ENCODE data around the gene AP1B1. TPM values are rescaled to one million over a fixed set of nuclear protein-coding genes. Genes with fewer than 3 reads are reported as not detected.

The AP1B1 gene
- total and polyA plus RNA-seq, 2 donors (not counting 1 experiment from before 2014, with no cell fraction given) = 44.1 to 45.6 TPM

- Histone ChIP-seq H3K27ac (ENCODE audit: insufficient read depth, low read length) (no peak overlapping the region), H3K4me1 (ENCODE audit: control insufficient read depth, extremely low read depth, insufficient read depth, low read length) (peaks cover 8% of the 10 kb centered on the region), H4K20me1 (ENCODE audit: control insufficient read depth, extremely low read depth, insufficient read depth, low read length) (no peaks in the 10 kb centered on the region), H3K9me3 (ENCODE audit: control insufficient read depth, insufficient read depth, low read depth, low read length) (no peaks in the 10 kb centered on the region), H2AFZ (ENCODE audit: low read length) (no peak overlapping the region), H3K9ac (ENCODE audit: insufficient read depth, low read length) (no peak overlapping the region), H3K36me3 (ENCODE audit: control insufficient read depth, insufficient read depth, low read length) (peaks cover 12% of the 10 kb centered on the region), H3K4me3 (replicated peaks in 1 of 4; ENCODE audit: control extremely low read depth in 1 of 4, insufficient read depth in 1 of 4, low read depth in 3 of 4, low read length in 4 of 4) (no peak overlapping the region), H3K4me2 (ENCODE audit: extremely low read depth, insufficient read depth, low read length) (no peak overlapping the region), H3K27me3 (ENCODE audit: control insufficient read depth, insufficient read depth, low read length) (no peaks in the 10 kb centered on the region), H3K79me2 (ENCODE audit: control insufficient read depth, insufficient read depth, low read length) (no peaks in the 10 kb centered on the region)
- DNase-seq (ENCODE audit: low read depth in 2 of 2) = no peak
- TF ChIP-seq, protein P1, sequence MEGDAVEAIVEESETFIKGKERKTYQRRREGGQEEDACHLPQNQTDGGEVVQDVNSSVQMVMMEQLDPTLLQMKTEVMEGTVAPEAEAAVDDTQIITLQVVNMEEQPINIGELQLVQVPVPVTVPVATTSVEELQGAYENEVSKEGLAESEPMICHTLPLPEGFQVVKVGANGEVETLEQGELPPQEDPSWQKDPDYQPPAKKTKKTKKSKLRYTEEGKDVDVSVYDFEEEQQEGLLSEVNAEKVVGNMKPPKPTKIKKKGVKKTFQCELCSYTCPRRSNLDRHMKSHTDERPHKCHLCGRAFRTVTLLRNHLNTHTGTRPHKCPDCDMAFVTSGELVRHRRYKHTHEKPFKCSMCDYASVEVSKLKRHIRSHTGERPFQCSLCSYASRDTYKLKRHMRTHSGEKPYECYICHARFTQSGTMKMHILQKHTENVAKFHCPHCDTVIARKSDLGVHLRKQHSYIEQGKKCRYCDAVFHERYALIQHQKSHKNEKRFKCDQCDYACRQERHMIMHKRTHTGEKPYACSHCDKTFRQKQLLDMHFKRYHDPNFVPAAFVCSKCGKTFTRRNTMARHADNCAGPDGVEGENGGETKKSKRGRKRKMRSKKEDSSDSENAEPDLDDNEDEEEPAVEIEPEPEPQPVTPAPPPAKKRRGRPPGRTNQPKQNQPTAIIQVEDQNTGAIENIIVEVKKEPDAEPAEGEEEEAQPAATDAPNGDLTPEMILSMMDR (conservative IDR thresholded peaks at IDR 0.05 in 1 of 2, IDR thresholded peaks at IDR 0.05 in 1 of 2; ENCODE audit: low read depth in 1 of 2, low read length in 2 of 2) = no peak
- no peak for TF ChIP-seq EZH2 (IDR thresholded peaks at IDR 0.05; ENCODE audit: low read length, missing control alignments)
Observed at GRCh38 chr22:29330291-29330690, 58.1 kb downstream of the AP1B1 start.

DNA sequence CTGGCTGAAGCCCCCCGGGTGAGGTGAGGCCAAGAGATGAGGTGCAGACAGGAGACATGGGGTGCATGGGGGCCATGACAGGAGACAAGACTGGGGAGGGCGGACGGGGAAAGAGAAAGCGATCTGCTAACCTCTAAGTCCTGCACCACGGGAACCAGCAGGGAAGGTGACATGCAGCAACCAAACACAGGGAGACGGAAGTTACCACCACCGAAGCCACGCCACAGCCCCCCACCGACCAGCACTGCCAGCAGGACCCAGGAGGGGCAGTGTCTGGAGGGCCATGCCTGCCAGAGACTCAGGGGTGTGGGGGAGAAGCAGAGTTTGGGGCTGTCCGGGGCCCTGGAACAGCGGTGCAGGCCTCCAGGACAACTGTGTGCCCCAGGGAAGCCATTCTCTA is 58.8 kb downstream of the AP1B1 start:
- Histone ChIP-seq H3K9me3 (ENCODE audit: control insufficient read depth, insufficient read depth, low read depth, low read length) (no peaks in the 10 kb centered on the region), H3K27me3 (ENCODE audit: control insufficient read depth, insufficient read depth, low read length) (no peaks in the 10 kb centered on the region), H2AFZ (ENCODE audit: low read length) (no peak overlapping the region), H3K27ac (ENCODE audit: insufficient read depth, low read length) (no peak overlapping the region), H3K4me2 (ENCODE audit: extremely low read depth, insufficient read depth, low read length) (no peak overlapping the region), H3K79me2 (ENCODE audit: control insufficient read depth, insufficient read depth, low read length) (no peaks in the 10 kb centered on the region), H3K4me1 (ENCODE audit: control insufficient read depth, extremely low read depth, insufficient read depth, low read length) (peaks cover 8% of the 10 kb centered on the region), H3K36me3 (ENCODE audit: control insufficient read depth, insufficient read depth, low read length) (peaks cover 12% of the 10 kb centered on the region), H3K4me3 (replicated peaks in 1 of 4; ENCODE audit: control extremely low read depth in 1 of 4, insufficient read depth in 1 of 4, low read depth in 3 of 4, low read length in 4 of 4) (no peak overlapping the region), H3K9ac (ENCODE audit: insufficient read depth, low read length) (no peak overlapping the region), H4K20me1 (ENCODE audit: control insufficient read depth, extremely low read depth, insufficient read depth, low read length) (no peaks in the 10 kb centered on the region)
- TF ChIP-seq, protein P1 (conservative IDR thresholded peaks at IDR 0.05 in 1 of 2, IDR thresholded peaks at IDR 0.05 in 1 of 2; ENCODE audit: low read depth in 1 of 2, low read length in 2 of 2) = no peak
- no peak for TF ChIP-seq EZH2 (IDR thresholded peaks at IDR 0.05; ENCODE audit: low read length, missing control alignments)
- DNase-seq (ENCODE audit: low read depth in 2 of 2) = no peak

DNA sequence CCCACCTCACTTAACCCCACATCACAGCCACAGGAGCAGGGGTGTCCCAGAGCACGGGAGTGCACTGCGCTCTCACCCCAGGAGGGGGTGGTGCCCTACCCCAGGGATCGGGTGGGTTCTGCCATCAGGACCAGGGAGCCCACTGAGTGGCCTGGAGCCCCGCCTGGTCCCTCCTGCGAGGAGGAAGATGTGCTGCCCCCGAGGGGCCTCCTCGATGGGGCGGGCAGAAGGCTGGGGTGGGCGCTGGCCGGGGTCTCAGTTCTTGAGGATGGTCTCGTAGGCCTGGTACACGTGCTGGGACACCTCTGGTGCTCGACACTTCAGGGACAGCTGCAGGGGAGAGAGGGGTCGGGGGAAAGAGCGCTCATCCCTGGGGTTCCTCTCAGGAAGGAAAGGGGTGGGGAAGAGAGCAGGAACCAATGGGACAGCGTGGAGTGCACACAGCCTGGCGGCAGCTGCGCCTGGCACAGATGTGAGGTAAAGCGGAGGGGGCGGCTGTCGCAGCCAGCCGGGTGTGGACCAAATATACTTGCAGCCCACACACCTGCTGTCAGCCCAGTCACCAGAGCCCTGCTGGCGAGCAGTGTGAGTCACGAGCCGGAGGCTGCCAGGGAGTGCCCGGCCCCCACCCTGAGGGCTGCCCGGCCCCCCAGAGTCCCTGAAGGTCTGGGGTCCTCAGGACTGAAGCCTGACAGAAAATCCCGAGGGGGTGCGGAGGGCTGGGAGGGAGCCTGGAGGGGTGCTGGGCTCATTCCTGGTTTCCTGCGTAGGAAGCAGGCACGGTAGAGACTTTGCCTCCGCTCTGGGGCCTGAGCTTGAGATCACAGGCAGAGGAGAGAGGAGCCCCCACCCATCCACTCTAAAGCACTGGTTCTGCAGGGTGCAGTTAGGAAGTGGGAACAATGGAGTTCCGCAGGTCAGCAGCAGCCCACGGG is 59.5 kb downstream of the AP1B1 start:
- Histone ChIP-seq H3K9ac (ENCODE audit: insufficient read depth, low read length) (no peak overlapping the region), H4K20me1 (ENCODE audit: control insufficient read depth, extremely low read depth, insufficient read depth, low read length) (no peaks in the 10 kb centered on the region), H3K79me2 (ENCODE audit: control insufficient read depth, insufficient read depth, low read length) (no peaks in the 10 kb centered on the region), H2AFZ (ENCODE audit: low read length) (no peak overlapping the region), H3K4me2 (ENCODE audit: extremely low read depth, insufficient read depth, low read length) (no peak overlapping the region), H3K36me3 (ENCODE audit: control insufficient read depth, insufficient read depth, low read length) (peaks cover 12% of the 10 kb centered on the region), H3K27ac (ENCODE audit: insufficient read depth, low read length) (no peak overlapping the region), H3K27me3 (ENCODE audit: control insufficient read depth, insufficient read depth, low read length) (no peaks in the 10 kb centered on the region), H3K9me3 (ENCODE audit: control insufficient read depth, insufficient read depth, low read depth, low read length) (no peaks in the 10 kb centered on the region), H3K4me1 (ENCODE audit: control insufficient read depth, extremely low read depth, insufficient read depth, low read length) (peaks cover 8% of the 10 kb centered on the region), H3K4me3 (replicated peaks in 1 of 4; ENCODE audit: control extremely low read depth in 1 of 4, insufficient read depth in 1 of 4, low read depth in 3 of 4, low read length in 4 of 4) (no peak overlapping the region)
- no peak for TF ChIP-seq EZH2 (IDR thresholded peaks at IDR 0.05; ENCODE audit: low read length, missing control alignments)
- TF ChIP-seq, protein P1 (conservative IDR thresholded peaks at IDR 0.05 in 1 of 2, IDR thresholded peaks at IDR 0.05 in 1 of 2; ENCODE audit: low read depth in 1 of 2, low read length in 2 of 2) = no peak
- peak in 1 of 2 donors; percentile 53 for DNase-seq (ENCODE audit: low read depth in 2 of 2)
